Stimulated activated CD4-positive, alpha-beta T cell treated with anti-CD3 and anti-CD28 coated beads, Interleukin-2, amount 100 ng/mL, for 24 hours (primary cell): ENCODE data around the gene PBX1.
"Not testable (repeated sequence)": the region's sequence is repeated elsewhere in the genome, so short reads cannot be mapped to it uniquely, and the experiment has no call there.

Experiments
- DNase-seq, 2 donors: peaks; one replicate each; pipeline ENCODE4 v3.0.0-alpha.2; 2020

The PBX1 gene

DNA sequence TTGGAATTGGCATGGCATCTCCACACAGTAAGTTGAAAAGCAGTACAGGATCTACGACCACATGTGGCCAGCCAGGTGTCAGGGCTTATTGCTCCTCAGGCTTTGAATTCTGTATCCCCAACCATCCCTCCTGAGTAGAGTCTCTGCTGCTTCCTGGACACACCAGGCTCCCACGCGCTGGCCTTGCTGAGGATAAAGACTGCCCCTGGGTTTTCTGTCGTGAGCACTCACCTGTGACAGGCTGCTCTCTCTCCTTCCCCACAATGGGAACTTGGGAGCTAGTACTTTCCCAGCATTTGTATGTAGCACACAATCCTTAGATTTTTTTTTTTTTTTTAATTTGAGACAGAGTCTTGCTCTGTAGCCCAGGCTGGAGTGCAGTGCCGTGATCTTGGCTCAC is 33.6 kb downstream of the PBX1 start:
- no peak for DNase-seq

DNA sequence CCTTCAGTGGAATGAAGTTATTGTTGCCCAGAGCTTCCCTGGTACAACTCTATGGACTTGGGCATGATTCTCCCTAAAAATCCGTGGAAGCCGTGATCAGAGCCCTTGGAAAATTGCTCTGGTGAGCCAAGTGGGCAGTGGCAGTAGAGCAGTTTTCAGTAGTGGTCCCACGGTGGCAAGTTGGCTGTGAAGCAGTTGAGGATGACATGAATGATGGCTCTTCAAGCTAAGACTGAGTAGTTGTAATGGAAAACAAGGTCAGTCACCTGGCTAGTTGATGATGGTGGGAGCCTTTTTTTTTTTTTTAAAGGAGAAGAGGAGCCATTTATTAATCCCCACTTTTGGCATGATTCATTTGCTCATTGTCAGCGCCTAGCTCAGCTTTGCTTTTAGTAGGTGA is 36.2 kb downstream of the PBX1 start:
- DNase-seq = no peak

DNA sequence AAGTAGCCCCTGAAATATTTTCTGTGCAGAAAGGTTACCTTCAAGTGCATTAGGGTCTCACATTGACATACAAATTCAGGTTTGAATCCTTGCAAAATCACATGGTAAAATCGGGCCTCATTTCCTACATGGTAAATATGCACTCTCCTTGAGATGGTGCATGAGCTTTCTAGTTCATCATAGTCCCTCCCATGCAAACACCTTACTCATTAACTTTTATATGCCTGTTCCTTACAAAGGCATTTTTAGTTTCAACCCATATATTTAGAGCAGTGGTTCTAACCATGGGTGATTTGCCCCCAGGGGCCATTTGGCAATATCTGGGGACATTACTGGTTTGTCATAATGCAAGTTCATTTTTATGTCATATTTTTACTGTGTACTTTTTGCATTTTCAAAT is 37.2 kb downstream of the PBX1 start:
- no peak for DNase-seq

DNA sequence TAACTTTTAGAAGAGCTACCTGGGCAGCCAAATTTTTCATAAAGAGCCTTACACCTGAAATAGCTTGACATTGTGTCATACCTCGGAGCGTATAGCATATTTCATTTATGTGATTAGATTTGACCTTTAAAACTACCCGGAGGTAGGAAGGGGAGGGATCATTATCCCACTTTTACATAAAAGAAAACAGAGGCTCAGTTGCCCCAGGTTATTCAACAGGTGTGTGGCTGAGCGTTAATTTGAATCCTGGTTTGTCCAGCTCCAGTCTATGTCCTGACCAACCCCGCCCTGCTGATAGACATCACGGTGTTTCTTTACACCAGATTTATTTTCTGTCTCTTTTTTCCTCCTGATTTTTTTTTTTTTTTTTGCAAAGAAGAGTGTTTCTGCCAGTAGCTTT is 39.7 kb downstream of the PBX1 start:
- DNase-seq = no peak

DNA sequence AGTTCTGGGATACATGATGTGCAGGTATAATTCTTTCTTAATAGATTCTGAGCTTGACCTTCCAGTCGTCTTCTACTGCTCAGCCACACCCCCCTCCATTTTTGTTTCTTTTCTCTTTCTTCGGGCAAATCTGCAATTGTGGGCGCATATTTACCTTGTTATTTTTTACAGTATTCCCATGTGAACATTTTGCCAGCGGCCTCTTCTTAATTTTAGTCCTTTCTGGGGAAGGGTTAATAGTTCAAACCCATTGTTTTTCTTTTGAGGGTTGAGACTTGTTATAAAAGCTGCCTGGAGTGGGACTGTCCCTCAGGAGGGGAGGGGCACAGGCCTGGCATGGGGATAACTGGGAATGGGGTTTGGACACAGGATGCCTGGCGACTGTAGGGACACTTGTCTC is 40.3 kb downstream of the PBX1 start:
- DNase-seq = no peak

DNA sequence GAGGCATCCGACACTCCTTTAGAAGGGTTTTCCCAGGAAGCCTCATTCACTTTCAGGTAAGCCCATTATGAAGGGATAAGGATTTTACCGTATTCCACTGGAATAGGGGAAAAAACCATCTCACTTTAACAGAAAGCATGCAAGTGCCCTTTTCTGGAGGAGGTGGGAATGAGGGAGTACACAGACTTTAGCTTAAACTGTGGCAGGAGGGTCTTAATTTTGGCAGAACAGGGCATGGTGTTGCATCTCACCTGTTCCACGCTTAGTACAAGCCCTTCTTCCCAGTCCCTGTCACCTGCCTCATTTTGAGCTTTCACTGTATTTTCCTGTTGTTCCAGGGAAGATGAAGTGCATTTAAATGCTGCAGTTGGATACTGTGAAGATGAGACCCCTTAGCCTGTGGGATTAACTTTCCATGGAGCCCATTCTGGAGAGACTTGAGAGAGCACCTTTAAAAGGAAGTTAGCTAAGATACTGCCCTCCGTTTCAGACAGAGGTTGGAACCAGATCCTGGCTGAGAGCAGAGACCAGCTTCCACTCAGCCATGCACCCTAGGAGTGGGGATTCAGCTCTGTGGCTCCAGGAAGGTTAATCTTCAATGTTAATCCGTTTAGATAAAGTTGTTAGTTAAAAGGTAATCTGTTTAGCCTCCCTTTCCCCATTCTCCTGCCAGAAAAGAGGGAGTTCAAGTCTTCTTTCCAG is 42.6 kb downstream of the PBX1 start:
- no peak for DNase-seq

DNA sequence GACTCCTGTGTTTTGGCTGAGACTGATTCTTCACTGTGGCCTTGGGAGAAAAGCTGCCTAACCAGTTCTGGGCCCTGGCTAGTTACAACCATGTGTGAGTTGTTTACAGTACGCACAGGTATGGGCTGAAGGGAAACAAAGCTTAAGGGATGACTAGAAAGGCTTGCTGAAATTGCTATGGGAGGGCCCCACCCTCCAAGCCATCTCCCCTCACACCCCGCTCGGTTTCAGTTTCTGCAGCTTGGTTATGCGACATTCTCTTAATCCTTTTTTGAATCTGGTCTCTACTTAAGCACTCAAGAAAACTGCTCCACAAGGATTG is 43.1 kb downstream of the PBX1 start:
- DNase-seq = no peak

DNA sequence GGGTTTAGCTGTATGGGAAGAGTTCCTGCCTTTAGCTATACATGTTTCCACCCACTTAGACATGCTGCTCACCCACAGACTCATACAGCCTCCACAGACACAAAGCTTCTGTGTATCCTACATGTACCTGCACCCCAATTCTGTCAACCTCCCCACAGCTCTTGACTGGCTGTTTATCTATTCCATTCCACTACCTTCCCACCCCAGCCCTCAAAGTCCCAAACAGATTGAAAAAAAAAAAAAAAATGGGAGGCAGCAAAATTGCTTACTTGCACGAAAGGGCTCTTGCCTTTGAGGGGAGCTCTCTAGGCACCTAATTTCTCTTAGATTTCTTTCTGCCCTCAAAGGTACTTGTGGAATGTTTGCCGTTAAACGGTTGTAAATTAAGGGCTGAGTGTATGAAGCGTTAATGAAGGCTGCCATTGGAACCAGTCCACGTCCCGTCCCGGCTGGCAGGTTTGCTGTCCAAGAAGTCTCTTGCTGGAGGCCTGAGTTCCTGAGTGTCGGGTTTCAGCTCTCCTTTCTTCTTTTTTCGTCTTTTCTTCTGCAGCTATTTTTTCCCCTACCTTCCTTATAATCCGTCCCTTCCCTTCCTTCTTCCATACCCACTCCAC is 43.6 kb downstream of the PBX1 start:
- DNase-seq = no peak

DNA sequence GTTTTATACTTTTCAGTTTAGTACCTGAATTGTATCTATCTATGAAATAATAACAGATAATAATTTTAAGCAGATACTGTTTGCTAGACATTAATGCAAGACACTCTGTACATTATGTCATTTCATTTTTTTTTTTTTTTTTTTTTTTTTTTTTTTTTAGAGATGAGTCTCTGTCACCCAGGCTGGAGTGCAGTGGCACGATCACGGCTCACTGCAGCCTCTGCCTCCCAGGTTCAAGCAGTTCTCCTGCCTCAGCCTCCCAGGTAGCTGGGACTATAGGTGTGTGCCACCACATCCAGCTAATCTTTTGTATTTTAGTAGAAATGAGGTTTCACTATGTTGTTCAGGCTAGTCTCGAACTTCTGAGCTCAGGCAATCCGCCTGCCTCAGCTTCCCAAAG is 44.8 kb downstream of the PBX1 start:
- DNase-seq = not testable (repeated sequence)

DNA sequence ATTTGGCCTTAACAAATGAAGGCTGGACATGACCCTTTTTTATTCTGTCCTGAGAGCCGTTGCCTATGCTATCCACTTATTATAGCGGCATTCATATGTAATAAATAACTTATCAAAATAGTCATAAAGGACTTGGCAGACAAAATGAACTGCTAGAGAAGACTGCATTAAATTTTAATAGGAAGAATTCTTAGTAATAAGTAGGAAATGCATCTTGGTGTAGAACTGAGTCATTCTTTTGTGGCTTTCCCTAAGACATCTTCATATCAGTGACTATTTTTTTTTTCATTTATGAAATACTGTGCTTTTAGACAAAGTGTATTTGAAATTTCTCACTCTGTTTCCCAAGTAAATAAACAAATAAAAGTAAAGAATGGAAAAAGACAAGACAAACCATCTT is 45.6 kb downstream of the PBX1 start:
- DNase-seq = no peak

DNA sequence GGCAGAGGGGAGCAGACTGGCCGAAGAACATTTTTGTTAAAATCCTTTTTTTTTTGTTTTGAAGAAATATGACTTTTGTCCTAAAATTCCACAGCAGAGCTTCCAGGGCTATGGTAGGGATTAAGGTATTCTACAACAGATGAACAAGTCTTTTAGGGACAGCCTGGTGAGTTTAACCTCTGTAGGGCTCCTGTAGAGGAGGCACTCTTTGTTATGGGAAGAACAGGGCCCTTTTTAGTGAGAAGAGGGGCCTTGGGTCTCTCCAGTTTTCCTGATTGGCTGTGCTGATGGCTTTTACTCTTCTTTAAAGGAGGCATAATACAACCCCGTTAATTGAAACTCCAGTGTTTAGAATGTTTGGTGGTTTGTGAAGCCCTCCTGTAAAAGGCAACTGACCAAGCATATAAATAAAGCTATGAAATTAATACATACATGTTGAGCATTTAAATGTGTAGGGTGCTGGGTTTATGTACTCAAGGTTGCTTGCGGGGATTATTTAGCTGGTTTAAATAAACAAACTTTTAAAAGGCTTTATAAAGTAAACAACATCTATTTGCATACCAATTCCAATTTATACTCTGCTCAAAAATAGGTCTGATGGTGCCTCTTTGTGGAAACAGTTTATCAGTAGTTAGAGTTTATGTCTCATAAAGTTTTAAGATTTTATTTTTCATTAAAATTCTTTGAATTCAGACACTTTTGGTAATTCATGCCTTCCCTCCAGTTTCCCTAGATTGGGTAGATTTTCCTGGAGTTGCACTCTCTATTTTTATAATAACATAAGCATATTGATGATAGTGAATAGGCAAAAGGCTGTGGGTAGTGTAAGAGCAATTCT is 46.5 kb downstream of the PBX1 start:
- no peak for DNase-seq

DNA sequence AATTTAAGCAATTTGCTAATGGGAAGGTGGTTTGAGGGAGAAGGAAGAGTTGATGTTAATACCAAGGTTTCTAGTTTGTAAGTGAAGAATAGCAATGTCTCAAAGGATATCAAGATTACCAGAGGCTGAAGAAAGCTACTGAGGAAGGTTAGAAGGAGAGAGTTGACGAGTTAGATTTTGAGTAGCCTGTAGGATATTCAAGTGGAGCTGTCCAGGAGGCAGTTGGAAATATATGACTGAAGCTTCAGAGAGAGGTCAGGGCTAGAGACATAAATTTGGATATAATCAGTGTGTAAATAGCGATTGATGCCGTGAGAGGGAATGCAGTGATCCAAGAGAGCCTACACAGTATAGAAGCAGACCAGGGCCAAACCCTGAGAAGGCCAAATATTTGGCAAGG is 48.4 kb downstream of the PBX1 start:
- no peak for DNase-seq

DNA sequence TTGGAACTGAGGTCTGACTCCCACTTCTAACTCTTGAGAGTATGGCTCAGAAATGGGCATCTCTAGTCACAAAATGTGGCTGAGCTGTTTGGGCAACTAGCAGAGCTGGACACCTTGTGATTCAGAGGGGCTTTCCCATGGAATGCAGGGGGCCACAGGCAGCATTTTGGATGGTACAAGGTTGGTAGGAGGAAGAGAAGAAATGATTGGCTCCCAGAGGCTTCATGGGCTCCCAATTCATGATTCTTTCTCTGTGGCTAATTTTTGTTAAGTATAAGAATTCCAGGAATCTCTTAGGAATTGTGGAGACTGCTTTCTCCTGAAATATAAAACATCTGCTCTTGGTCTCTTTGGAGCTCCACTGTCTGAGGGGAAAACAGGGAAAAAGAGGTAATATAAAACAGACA is 49.7 kb downstream of the PBX1 start:
- DNase-seq = no peak

DNA sequence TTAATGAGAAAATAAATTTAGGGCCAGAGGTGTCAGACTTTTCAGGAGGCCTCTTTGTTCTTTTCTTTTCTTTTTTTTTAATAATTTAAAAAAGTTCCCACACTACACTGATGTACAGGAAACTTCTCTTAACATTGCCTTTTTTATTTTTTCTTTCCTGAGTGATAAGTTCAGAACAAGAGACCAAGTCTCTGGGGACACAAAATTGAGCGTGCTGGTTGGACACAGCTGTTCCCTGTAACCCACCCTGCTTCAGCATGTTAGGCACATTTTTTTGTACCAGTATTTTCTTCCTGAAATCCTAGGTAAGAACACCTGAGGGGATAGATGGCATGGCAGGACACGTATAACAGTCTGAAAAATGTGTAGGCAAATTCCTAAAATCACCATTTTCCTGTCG is 50.1 kb downstream of the PBX1 start:
- DNase-seq = no peak

DNA sequence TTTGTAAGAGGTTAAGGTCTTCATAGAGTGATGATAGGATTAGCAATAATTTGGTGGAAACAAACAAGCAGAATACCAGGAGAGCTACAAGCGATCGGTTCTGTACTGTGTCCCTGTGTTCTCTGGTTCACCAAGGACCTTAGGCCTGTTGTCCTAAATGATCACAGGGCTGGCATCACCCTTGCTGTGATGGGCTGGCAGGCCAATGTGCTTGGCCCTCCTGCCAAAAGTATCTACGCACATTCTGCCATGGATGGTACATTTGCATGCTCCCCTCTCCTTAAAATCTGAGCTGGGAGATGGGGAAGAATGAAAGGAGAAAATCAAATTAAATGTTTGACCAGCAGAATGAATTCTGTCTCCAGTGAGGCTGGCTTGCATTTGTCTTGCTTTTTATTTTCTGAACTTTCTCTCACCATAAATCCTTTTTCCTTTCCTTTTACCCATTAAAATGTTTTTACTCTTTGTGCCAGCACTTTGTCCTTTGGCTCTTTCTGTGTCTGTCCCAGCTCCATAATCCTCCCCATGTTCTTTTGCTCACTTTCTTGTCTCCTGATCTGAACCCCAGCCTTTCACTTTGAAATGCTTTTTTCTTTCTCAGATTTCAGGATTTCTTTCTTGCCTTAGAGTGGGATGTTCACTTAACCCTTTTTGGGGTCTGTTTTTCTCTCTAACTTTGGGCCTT is 51.7 kb downstream of the PBX1 start:
- DNase-seq = no peak

DNA sequence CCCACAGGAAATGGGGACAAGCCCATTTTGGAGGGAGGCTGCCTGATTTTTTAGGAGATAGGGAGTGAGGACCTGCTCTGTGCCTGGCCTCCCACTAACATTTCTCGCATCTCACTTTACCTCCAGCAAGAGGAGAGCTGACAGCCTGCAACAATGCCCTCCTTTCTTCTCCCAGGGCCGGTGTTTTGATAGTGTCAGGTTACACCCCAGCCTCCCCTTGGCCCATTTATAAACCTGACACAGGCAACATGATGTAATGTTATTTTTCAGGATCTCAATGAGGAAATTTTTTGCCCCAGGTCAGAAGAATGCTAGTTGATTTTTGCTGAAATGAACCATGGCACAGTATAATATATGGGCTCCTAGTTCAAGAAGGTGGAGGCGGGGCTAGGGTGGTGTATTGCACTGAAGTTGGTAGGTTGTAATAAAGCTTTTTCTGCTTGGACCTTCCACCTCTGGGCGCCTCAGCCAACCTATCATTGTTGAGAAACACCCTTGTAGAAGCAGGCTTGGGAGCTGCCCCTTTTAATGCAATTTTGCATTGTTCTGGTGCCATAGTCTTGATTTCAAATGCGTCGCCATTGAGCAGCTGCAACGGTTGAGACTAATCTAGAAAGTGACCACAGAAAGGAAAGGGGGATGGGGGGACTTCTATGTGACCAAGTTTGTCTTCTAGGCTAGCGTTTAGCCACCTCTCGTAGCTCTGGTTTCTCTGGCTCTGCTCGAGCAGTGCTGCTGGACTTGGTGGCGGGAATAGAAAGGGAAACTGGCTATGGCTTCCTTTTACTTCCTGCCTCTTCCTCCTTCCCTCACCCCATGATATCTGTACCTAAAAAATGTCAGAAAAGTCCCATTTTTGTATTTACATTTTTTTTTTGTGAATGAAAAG is 53.0 kb downstream of the PBX1 start:
- DNase-seq = no peak

DNA sequence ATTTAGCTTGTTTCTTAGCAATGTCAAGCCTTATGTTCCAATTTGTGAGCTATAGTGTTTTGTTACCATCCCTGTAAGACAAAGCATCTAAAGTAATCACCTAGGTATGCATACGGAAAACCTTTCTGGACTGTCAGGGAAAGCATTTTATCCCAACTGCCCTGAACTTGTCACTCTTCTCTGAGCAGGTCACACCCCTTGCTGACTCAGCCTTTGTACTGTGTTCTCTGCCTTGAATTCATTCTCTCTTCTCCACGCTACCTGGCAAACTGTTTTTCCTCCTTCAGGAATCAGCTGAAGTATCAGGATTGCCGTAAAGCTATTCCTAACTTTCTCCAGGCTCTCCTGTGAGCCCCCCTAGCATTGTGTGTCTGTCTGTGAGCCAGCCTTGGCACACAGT is 54.2 kb downstream of the PBX1 start:
- no peak for DNase-seq

DNA sequence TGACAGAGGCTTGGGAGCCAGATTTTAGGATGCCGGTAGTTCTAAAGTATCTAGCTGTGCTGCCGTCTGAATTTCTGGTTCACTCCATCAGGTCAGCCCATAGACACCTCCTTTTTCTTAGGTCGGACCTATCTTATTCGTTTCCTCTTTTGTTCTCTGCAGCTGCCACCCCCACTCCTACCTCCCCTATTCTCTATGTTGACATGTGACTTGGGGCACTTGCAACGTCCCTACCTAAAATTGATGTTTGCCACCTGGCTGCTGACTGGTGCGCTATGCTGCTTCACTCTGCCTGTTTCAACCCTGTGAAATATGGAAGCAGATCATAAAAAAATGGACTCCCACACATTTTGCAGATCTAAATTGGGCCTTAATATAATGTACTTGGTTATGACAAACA is 55.3 kb downstream of the PBX1 start:
- DNase-seq = no peak

DNA sequence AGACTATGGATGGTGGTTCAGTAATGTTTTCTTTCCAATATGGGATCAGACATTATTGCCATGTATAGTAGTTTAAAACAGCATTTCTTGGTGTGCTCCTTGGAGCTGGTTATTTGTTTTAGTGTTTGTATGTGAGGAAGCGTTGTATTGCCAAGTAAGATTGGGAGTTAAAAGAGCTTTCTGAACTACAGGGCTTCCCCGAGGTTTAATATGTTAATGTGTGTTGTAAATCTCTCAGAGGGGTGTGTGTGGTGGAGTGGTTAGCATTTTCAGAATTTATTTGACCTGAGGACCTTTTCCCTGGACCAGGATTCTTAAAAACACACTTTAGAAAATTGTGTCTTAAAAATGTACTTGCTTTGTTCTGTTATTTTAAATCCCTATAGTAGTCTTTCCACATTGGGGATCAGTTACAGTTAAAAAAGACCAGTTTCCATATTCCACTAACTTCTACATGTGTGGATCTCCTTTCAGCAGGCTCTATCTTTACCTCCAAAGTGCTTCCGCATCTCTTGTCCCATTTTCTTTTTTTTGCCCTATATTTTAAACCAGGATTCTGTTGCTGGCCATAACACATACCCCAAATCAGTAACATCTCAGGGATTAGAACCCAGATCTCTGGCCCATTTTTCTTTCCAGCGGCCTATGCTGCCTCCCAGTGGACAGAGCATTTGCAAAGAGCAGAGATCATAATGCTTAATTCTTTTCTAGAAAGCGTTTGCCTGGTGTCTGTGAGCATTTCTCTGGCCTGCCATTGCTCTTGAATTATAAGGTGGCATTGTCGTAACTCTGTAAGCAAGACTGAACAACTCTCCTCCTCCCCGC is 58.6 kb downstream of the PBX1 start:
- no peak for DNase-seq

DNA sequence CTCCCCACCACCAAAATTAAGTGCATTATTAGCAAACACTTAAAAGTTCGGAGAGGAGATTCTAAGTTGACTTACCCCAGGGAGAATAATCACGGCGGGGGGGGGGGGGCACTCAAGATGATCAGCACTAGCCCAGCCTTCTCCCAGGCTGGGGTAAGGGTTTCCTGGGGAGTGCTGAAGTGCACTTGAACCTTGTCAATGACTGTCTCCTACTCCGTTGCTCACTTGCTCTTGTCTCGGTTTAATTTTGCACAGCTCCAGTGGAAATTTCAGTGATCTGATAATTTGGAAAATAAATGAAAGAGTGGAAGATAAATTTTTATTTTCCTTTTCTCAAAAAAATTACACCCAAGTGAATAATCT is 59.2 kb downstream of the PBX1 start:
- DNase-seq = no peak

DNA sequence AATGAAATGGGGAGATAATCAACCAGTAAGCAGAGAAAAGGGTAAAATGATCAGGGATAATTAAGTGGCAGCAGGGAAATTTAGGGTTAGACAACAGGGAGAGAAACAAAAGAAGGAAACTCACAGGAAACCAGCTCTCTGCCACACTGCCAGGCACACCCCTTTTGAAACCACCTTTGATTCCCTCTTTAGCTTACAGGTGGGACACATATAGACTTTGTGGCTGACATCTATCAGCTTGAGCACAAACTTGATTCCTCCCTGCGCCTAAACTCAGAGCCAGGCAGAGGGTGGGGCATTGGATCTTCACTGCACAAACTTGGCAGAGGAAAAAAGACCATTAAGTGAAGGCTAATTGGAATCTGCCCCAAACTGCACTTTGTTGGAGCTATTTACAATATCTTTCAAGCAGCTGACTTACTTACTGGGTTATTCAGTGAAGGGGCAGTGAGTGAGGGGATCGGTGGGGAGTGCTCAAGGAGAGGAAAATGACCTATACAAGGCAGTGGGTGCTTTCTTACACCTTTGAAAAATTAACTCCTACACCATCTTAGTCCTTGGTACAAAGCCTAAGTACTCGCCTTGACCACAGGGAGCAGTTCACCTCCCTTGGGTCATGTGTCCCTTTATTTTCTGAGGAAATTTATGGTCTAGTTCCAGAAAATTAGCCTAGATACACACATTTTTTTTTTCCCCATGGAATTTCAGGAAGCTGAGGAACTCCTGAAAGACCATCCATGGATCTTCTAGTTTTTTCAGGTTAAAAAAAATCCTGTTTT is 60.2 kb downstream of the PBX1 start:
- DNase-seq = no peak
